Putamen (tissue), 1 donor: ENCODE data around the gene SRGAP3.
A peak's percentile ranks its signal among the peaks of the same experiment; 100 is the strongest.
"Not testable (repeated sequence)": the region's sequence is repeated elsewhere in the genome, so short reads cannot be mapped to it uniquely, and the experiment has no call there.

Source experiments
- DNase-seq: peaks from one replicate; pipeline ENCODE4 v3.0.0-alpha.2; 2016; ENCODE audit warnings: low spot score

The SRGAP3 gene

DNA sequence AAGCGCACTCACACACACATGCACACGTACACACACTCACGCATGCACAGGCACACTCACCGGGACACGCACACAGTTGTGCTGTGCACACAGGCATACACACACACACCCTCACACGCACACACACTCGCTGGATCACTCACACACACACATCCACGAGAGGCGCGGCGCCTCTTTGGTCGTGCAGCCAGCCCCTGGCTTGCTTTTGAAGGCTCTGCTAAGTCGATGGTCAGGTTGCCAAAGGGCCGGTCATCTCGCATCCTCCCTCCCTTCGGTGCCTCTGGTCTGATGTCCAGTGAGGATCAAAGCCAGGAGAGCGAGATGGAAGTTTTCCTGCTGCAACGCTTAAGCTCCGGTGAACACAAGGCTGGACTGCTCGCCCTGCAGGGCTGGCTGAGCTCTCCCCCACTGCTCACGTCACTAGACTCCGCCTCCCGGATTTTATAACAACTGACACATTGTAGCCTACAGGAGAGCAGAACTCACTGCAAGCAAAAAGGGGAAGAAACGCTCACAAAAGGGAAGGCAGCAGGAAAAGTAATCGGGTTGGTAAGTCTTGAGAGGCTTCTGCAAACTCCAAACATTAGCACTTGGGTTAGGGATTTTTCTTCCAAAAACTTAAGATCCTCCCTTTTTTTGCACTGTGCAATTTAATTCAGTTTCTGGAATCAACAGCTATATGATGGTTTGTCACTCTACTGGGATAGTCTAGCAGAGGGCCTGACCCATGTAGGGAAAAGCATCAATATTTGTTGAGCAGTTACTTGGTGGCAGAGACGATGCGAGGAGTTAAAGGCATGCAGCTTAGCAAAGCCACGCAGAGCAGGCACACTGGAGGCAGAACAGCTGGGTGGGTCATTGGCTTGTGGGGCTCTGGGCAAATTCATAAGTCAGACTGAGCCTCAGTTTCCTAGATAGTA lies at the start of gene SRGAP3:
SRGAP3 (minus strand) TSS at position 374 of the 920 bp plus-strand sequence. CDS start 695 bp downstream, outside the sequence.
- peak; percentile 96 for DNase-seq

DNA sequence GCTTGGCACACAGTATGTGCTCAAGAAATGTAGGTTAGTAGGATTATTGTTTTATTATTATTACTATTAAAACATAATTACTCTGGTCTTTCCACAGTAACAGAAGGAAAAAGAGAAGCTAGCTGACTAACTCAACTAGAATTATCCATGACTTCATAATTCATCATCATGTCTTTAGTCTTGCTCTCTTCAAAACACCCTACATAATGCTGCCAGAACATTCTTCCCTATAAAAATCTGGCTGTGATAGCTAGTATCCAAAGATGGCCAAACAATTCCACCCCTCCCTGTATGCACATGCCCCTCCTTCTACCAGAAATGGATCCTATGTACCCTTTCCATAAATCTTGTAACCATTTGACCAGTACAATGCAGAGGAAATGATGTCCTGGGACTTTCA lies 48.8 kb upstream of the SRGAP3 start:
- no peak for DNase-seq

DNA sequence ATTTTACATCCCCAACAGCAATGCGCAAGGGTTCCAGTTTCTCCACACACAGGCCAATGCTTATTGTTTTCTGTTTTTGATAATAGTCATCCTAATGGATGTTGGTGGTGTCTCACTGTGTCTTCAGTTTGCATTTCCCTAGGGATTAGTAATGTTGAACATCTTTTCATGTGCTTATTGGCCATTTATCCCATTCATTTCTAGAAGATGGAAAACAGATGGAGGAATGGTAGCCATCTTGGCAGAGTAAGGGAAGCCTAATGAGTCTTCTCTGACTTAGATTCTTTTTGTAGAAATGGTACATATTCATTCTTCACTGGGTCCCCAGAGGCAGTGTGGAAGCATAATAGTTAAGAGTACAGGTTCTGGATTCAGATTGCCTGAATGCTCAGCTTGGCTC lies 46.8 kb upstream of the SRGAP3 start:
- no peak for DNase-seq

DNA sequence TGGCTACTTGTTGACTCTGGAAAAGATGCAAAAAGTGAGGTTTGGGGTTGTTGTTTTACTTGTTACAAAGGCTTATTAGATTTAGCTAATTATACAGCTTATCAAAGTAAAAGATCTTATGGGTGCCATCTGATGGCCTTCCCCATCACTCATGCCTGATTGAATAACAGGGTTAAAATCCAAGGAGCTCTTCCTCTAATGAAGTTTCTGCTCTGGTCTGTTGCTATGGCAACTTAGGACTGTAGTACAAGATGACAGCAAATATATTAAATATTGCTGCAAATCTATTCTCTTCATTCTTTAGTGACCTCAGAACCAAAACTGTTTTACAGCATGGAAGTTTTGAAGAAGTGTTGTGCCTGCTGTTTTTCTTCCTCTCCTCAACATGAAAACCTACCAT lies 45.6 kb upstream of the SRGAP3 start:
- no peak for DNase-seq

DNA sequence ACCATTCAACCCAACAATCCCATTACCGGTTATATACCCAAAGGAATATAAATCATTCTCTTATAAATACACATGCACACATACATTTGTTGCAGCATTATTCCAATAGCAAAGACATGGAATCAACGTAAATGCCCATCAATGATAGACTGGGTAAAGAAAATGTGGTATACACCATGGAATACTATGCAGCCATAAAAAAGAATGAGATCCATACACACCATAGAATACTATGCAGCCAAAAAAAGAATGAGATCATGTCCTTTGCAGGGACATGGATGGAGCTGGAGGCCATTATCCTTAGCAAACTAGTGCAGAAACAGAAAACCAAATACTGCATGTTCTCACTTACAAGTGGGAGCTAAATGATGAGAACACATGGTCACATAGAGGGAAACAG lies 44.5 kb upstream of the SRGAP3 start:
- not testable (repeated sequence) for DNase-seq

DNA sequence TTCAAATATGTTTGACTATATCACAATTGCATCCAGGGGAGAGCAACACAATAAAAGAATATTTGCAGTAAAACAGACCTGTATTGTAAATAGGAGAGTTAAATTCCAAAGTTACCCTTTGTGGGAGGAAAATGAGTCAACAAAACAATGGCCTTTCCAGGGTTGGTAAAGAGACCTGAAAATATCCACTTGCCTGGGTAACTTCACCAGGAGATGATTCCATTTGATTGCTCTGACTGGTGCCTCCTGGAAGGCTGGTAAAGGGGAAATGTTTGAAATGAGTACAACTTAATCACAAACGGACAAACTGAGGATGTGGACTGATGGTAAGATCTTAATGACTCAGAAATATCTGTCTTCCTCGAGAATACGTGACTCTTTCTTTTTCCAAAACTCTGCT lies 43.6 kb upstream of the SRGAP3 start:
- DNase-seq, result no peak

DNA sequence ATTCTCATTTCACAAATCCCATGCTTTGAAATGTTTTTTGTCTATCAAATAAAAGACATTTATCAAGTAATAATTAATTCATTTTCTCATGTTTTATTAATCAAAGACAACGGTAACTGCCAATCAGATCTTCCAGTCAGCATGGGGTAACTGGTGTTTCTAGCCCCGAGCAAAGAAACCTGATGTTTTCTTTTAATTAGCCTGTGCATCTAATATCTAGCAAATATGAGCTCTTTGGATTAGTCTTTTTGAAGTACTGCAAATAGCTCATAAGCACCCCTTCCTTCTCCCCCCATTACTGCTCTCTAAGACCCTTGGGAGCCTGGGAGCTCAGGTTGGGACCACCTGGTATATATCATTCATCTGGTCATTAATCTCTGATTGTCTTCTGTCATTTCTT lies 43.1 kb upstream of the SRGAP3 start:
- no peak for DNase-seq

DNA sequence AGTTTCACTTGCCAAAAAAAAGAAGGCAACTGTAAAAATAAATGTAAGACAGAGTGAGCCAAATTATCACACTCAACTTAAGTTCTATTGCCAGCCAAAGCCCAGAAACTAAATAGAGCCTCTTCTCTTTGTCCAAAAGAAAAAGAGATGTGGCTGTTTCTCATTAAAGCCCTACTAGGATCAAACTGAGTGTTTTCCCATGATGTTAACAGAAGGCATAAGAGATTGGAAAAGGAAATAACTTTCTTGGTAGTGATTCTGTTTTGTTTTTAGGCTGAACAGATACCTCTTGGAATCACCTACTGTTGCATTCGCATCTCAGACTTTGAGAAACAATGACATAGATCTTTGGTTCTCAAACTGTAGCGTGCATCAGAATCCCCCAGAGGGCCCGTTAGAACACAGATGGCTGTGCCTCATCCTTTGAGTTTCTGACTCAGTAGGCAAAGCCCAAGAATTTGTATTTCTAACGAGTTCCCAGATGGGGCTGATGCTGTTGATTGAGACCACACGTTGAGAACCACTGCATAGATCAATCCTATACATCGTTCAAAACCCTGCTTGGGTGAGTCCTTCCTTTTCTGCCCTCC lies 42.5 kb upstream of the SRGAP3 start:
- no peak for DNase-seq

DNA sequence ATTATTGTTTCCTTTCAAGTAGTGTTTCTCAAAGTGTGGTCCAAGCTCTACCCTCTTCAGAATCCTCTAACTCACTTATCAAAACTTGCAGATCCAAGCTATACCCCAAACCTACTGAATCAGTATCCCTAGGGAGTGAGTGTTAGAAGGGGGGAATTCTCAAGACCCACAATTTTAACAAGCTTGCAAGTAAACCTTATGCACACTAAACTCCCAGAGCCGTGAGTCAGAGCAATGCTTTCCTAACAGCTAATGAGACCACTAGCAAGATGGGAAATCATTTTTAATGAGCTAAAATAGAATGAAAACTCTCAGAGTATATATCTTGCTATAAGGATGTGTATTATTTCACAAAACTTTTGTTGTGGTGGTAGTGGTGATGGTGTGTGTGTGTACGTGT lies 41.1 kb upstream of the SRGAP3 start:
- DNase-seq, result no peak

DNA sequence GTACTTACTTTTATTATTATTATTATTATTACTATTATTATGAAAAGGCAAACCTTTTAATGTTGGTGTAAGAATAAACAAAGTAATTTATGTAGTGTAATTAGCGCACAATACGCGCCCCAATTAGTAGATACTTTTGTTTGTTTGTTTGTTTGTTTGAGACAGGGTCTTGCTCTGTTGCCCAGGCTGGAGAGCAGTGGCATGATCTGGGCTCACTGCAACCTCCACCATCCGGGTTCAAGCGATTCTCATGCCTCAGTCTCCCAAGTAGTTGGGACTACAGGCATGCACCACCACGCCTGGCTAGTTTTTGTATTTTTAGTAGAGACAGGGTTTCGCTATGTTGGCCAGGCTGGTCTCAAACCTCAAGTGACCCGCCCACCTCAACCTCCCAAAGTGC lies 32.1 kb upstream of the SRGAP3 start:
- DNase-seq, result not testable (repeated sequence)

DNA sequence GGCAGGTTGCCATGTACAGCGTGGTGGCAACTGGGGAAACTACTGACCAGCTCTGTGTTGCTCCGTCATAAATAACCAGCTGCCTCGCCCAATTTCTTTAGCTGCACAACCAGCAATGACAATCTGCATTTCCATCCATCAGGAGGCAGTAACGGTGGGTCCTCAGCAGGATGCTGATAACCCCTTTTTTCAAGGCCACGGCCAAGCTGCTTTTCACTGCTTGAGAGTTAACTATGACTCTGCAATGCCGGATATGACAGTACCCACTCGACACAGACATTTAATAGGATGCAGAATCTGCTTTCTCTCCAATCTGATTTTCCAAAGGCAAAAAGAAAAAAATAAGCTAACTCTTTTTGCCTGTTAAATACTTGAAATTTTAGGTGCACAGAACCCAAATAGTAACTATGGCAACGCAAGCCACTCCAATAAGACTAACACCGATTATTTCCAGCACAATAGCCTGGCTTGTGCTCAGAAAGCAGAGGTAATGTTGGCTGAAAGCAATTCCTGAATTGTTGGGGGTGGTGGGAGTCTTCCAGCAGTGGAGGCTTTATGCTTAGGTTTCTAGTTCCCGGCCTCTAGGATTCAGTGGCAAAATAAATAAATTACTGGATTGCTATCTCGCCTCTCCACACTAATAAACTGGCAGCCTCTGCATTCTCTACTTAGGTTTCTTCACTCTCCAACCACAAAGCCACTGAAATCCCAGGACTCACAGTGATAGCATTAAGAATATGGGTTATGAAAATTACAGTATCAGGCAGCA lies 31.2 kb upstream of the SRGAP3 start:
- DNase-seq, result no peak

DNA sequence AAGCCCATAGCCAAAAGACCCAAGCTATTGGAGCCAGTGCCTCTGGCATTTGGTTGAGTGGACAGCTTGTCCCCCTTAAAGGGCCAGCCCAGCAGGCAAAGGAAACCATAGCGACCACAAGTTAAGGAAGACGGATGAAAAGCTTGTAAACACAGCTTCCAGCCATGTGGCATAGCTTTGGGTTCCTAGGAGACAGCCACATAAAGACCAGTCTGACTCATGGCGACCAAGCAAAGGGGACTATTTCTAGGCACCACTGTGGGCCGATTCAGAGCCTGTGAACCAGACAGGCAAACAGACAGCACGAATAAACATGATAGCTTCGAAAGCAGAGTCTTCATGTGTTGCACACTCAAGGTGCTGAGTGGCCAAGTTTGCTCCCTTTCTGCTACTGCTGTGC lies 30.5 kb upstream of the SRGAP3 start:
- DNase-seq, result peak; percentile 15

DNA sequence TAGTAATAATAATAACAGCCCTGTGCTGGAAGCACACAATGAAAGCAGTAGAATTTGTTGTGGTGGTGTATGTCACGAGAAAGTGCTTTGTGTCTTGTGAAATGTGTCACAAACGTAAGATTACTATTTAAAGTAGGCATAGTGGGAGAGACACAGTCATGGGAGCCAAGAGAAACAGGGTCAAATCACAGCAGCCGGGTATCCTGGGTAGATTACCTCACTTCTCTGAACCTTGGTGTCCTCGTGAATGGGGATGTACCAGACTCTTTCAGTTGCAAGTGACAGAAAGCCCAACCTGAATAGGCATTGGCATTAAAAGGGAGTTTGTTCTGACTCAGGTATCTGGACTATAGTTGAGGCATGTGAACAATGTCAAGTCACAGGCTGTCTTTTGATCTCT lies 29.1 kb upstream of the SRGAP3 start:
- no peak for DNase-seq

DNA sequence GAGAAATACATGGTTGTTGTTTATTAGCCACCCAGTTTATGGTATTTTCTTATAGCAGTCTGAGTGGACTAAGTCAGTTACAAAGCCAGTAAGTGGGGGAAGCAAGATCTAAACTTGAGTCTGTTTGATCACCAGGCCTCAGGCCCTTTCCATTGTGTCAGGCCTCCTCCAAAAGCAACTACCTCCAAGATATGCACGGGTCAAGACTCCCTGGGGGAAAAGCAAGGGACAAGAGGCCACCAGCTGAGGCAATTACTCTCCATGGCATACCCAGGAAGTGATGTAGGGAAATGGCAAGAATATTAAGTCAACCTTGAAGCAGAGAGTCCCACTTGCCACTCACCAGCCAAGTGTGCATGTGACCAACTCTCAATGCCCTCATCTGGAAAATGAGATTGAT lies 28.6 kb upstream of the SRGAP3 start:
- no peak for DNase-seq

DNA sequence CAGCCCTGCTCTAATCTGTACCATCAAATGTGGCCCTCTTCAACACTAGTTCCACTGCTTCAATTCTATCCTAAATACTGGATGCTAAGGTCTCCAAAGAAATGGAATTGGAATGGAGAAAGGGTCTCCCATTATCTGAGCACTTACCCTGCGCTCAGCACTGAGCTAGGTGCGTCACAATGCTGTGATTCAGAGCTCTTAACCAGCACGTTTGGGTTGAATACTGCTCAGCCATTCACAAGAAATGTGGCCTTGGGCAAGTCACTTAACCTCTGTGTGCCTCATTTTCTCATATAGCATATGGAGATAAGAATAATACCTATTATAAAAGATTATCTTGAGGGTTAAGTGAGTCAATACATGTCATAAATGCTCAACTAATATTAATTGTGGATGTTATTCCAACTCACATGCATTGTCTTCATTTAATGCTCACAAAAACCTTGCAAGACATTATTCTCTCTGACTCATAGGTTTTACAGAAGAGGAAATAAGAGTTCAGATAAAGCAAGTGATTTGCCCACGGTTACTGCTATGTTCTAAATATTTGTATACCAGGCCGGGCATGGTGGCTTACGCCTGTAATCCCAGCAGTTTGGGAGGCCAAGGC lies 27.4 kb upstream of the SRGAP3 start:
- DNase-seq, result no peak

DNA sequence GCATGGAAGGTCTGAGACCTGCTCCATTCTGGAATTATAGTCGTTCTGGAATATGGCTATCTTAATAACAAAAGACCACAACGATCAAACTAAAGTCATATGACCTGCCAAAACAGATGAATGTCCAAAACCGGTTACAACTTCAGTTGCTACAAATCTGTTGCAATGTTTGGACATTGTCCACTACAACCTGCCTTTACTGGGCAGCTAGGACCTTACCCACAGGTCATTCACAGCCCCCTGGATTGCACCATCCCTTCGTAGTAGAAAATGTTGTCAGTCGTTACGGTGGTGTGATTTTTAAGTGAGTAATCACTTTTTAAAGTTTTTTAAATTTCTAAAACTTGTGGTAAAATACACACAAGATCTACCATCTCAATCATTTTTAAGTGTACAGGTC lies 22.5 kb upstream of the SRGAP3 start:
- DNase-seq, result no peak

DNA sequence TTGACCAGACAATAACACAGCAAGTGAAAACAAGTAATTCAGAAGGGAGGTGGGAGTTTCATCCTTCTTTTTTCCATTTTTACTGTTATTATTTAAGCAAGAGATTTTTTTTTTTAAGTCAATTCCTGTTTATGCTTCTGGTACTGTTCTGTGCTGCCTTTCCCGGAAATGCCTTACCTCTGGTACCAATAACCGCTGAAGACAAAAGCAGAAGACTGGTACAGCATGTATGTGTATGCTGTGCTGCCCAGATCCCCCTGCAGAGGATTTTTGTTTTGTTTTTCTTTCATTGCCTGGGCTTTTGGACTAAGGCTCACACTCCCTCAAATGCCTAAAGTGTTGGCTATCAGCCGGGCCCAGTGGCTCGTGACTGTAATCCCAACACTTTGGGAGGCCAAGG lies 21.3 kb upstream of the SRGAP3 start:
- DNase-seq, result no peak

DNA sequence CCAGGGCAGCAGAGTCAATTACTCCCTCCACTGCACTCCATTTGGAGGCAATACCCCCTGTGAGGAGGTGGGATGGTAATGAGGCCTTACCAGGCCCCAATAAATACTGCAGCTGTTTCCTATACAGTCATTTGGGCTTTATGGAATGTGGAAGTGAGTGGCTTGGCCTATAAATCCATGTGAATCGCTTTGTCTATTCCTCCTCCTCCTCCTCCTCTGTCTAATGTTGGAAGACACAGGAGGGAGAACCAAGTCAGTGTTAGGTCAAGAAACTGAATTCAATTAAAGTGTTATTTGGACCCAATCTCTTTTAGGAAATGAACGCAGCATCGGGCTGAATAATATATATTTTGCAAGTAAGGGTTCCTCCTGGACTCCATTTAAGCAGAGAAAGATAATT lies 17.3 kb upstream of the SRGAP3 start:
- no peak for DNase-seq

DNA sequence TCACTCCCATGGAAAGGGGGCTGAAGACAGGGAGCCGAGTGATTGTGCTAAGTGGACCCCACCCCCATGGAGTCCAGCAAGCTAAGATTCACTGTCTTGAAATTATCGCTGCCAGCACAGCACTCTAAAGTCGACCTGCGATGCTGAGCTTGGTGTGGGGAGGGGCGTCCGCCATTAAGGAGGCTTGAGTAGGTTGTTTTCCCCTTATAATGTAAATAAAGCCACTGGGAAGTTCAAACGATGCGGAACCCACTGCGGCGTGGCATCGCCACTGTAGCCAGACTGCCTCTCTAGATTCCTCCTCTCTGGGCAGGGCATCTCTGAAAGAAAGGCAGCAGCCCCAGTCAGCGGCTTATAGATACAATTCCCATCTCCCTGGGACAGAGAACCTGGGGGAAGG lies 10.9 kb upstream of the SRGAP3 start:
- no peak for DNase-seq

DNA sequence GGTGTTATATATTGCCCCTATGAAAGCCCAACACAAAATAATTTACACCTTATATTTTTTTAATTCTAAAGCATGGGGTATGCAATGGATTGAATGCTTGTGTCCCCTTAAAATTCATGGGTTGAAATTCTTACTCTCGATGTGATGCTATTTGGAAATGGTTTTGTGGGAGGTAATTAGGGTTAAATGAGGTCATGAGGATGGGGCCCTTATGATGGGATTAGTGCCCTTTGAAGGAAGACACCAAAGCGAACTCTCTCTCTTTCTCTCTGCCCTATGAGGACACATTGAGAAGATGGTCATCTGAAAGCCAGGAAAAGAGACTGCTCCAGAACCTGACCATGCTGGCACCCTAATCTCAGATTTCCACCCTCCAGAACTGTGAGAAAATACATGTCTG lies 7.6 kb upstream of the SRGAP3 start:
- no peak for DNase-seq

DNA sequence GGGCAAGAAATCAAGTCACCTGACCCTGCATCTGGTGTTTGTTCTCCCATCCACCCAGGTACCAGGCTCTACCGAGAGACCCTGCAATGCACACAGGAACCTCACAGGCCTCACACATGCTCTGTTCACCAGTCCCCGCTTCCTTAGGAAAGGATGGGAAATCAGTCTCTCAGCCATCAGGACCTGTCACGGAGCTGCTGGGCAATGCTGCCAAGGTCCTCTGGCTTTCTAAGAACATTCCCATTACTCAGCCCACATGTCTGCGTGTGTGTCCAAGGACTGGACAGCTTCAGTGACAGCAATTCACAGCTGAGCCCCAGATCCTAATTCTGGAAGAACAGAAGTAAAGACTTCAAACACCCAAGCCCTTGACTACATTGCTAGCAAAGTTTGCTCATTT lies 6.5 kb upstream of the SRGAP3 start:
- DNase-seq, result no peak

DNA sequence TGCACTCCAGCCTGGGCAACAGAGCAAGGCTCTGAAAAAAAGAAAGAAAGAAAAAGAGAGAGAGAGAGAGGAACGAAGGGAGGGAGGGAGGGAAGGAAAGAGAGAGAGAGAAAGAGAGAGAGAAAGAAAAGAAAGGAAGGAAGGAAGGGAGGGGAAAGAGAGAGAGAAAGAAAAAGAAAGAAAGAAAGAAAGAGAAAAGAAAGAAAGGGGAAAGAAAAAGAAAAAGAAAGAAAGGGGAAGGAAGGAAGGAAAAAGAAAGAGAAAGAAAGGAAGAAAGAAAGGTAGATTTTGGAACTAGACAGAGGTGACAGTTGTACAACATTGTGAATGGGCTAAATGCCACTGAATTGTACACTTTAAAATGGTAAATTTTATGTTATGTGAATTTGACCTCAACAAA lies 5.3 kb upstream of the SRGAP3 start:
- DNase-seq, result no peak

DNA sequence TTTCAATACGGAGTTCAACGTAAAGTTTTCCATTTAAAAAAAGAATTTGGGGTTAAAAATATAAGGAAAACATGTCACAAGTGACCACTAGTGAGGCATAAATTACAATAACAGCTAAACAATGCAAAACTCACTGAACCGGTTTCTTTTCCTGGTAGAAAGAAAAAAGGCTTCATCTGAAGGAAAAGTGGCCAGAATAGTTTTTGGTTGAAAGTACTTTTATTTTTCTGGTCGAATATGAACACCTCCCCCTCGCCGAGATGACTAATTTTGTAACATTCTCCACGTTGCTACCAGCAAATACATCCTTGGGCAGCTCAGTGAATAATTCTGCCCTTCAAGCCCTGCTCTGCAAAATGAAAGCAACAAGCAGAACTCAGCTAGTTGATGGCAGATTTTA lies 3.9 kb upstream of the SRGAP3 start:
- DNase-seq, result no peak
